GM13977 (cell line): ENCODE measurements around the gene SMO.

ENCODE experiments used
- DNase-seq: peaks from one replicate; pipeline ENCODE4 v3.0.0; 2012; ENCODE audit warnings: low spot score
- in situ Hi-C: fragments of 300-500 bp; cut with MboI; formaldehyde crosslinking; loops from one replicate; pipeline ENCODE4 v1.12.0; 2022; ENCODE audit warnings: low sequenced_read_pairs, low pct_unique_long_range_greater_than_20kb, mixed read lengths, inconsistent platforms; ENCODE audit not compliant: unreplicated experiment
- TF ChIP-seq, protein P1 (sequence below): IDR thresholded peaks from 2 replicates; pipeline ENCODE4 v1.5.1; 2012; ENCODE audit warnings: mild to moderate bottlenecking, control low read depth; ENCODE audit not compliant: insufficient read depth; ENCODE audit errors: extremely low read depth, missing control alignments

The SMO gene

DNA sequence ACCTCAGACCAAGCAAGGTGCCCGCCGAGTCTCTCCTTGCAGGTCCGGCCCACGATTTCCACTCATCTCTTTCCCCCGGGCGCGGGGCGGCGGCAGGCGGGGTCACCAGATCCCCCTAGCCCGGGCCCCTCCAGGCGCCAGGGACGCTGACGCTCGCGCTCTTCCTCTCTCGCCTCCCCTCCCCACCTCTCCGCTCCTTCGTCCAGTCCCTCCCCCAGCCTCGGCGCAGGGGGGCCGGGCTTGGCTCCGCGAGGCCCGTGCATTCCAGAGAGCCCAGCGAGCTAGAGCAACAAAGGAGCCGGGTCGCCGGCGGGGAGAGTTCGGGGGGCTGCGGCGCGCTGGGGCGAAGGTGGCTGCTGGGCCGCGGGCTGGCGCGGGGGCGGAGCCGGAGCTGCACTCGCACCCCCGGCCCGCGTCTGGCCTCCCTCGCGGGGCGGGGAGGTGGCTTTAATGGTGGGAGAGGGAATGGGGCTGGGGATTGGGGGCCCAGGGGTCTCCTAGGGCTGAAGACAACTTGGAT, at the start of gene SMO:
SMO (plus strand) TSS at position 262 of the 520 bp plus-strand sequence. CDS start 519 bp downstream, outside the sequence.
- TF ChIP-seq, protein P1, sequence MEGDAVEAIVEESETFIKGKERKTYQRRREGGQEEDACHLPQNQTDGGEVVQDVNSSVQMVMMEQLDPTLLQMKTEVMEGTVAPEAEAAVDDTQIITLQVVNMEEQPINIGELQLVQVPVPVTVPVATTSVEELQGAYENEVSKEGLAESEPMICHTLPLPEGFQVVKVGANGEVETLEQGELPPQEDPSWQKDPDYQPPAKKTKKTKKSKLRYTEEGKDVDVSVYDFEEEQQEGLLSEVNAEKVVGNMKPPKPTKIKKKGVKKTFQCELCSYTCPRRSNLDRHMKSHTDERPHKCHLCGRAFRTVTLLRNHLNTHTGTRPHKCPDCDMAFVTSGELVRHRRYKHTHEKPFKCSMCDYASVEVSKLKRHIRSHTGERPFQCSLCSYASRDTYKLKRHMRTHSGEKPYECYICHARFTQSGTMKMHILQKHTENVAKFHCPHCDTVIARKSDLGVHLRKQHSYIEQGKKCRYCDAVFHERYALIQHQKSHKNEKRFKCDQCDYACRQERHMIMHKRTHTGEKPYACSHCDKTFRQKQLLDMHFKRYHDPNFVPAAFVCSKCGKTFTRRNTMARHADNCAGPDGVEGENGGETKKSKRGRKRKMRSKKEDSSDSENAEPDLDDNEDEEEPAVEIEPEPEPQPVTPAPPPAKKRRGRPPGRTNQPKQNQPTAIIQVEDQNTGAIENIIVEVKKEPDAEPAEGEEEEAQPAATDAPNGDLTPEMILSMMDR = no peak
- DNase-seq = peak; percentile 79
- in situ Hi-C loops = no loop called here

DNA sequence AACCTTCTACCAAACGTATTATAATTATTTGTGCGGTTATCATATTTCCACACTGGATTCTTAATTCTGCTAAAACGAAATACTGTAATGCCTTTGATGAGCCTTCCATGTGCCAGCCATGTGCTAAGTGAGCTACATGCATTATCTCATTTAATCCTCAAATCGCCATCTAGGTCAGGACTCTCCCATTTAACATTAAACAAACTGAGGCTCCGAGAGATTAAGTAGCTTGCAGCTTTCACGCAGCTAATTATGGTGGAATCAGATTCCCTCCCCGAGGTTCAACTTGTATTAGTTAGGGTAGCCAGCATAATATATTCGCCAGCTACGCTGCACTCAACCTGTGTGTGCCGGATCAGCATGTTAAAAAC, 44.7 kb upstream of the SMO start:
- in situ Hi-C loops = no loop called here
- TF ChIP-seq, protein P1 = no peak

DNA sequence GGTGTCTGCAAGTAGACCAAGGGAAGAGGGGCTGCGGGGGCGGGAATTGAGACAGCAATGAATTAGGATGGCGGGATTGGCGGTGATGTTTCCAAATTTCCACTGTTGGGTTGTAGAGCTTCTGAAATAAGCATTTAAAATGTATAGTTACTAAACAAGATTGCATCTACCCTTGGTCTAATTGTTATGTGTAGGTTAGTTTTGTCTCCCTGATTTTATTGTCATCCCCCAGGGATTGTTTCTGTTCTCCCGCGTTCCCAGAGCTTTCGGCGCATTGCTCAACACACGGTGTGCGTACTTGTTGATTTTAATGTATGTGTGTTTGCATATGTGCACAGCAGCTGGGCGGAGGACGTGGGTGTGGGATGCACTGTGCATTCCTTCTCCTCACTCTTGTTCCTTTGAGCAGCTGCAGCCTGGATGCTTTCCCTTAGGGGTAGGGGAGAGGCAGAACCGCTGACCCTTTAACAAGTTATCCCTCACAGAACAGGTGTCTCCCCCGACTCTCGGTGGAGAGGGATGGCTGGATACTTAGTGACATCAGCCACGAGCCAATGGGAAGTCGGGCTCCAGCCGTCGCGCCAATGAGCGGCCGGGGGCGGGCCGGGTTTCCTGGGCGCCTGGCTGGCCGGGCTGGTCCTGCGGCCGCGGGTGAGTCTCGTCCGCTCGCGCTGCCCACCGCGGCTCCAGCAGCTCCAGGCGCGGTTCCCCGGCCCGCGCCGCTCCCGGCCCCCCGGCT, 44.2 kb upstream of the SMO start, which contains the start of gene TSPAN33:
TSPAN33 (plus strand) TSS at position 613 of the 739 bp plus-strand sequence. CDS start 274 bp downstream, outside the sequence.
- in situ Hi-C loops = no loop called here
- TF ChIP-seq, protein P1 = no peak
- DNase-seq = peak; percentile 93

More for the DNA sequence above, 44.7 kb upstream of the SMO start:
- DNase-seq = no peak

DNA sequence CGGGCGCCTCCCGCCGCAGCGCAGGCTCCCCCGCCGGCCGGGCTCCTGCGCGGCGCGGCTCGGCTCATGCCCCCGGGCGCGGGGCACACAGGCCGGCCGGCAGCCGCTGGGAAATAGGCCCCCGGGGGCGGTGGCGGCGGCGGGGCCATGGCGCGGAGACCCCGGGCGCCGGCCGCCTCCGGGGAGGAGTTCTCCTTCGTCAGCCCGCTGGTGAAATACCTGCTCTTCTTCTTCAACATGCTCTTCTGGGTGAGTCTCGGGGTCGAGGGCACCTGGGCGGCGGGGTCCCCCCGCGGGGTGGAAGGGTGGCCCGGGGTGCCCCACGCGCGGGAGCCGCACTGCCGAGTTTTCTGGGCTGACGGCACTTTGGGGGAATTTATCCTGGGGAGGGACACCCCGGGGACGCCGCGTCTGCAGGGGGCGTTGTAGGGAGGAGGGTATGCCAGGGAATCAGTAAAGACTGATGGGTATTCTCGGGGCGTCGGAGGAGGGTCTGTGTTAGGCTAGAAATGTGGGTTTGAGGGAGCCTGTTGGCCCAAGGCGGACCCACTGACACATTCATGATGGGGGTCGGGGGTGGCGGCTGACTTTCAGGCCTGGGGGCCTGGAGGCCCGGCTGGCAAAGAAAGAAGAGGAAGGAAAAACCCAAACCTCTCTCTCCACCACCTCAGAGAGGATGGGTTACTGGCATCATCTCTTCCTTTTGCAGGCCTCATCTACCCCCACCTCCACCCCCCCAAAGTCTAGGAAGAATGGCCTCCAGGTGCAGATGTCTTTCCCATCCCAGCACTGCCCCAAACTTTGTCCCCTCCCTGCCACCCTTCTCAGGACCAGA, 43.4 kb upstream of the SMO start:
- no peak for DNase-seq
- in situ Hi-C loops = no loop called here
- TF ChIP-seq, protein P1 = peak; percentile 68

DNA sequence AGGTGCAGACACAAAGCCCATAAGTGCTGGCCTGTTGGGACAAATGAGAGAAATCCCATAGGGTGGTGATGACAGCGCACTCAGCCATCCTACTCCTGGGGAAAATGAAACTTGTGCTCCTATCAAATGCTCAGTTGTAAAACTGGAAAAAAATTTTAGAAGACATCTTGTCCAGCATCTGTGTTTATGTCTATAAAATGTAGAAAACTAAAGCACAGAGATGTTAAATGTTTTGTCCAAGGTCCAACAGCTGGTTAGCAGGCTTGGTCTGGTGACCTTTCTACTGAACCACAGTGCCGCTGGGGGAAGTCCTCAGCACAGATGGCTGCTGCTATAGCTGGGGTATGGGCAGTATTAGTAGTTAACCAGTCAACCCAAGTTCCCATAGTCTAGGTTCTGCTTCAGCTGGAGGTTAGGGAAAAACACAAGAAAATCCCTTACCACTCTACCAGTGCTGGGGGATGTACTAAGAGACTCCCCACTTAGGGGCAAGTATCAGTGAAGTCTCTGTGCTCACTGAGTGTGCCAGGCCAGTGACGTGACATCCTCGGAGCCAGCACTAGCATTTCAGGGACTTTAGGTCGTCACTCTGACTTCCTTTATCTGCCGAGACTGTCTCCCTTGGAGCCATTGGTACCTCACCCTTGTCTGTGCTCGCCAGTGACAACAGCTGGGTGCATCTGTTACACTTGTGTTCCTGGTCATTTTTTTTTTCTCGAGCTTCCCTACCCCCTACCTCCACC, 42.0 kb upstream of the SMO start:
- TF ChIP-seq, protein P1 = no peak
- DNase-seq = peak; percentile 78
- in situ Hi-C loops = no loop called here

DNA sequence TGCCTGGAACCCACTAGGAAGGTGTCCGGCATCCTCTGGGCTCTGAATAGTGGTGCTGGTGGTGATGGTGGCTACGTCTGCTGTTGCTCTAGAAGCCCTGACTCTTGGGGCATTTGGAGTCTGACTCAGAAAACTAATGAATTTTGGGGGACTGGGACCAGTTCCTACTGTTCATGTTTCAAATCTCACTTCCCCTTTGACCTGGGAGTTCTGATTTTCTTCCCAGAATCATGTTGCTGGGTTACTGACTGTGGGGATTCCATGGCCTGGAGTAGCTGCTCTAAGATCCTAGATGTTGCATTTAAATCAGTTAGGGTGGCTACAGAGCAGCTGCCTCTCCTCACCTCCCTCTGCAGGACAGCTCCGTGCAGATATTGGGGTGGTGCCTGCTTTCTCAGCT, 40.7 kb upstream of the SMO start:
- in situ Hi-C loops = no loop called here
- DNase-seq = no peak
- TF ChIP-seq, protein P1 = no peak
